ENCODE data around the gene SUMO3.

The SUMO3 gene

GRCh38 chr21:44758781-44759627 lies 58.9 kb downstream of the SUMO3 start:
- no peak for DNase-seq

- no peak for DNase-seq
Measured at GRCh38 chr21:44758141-44758561, 59.7 kb downstream of the SUMO3 start.

- DNase-seq = no peak
Measured at GRCh38 chr21:44757731-44758130, 60.1 kb downstream of the SUMO3 start.

- no peak for DNase-seq
Measured at GRCh38 chr21:44756423-44757185, 61.3 kb downstream of the SUMO3 start.
